GM12864 (cell line): ENCODE measurements around the gene SLIT1.

Experiments
- DNase-seq: peaks from one replicate; pipeline ENCODE4 v3.0.0-alpha.2; 2011; ENCODE audit warnings: low read depth
- H3K4me3 ChIP-seq: 2 replicates; pipeline ENCODE4 v1.5.1; 2011; ENCODE audit warnings: mild to moderate bottlenecking, low read depth, low read length, control low read depth
- TF ChIP-seq, protein P1 (sequence below): IDR thresholded peaks from 2 replicates; pipeline ENCODE4 v1.5.1; 2011; ENCODE audit warnings: low read depth, mild to moderate bottlenecking, moderate library complexity, low read length, control low read depth, inconsistent platforms; ENCODE audit errors: missing control alignments

SLIT1 gene

DNA sequence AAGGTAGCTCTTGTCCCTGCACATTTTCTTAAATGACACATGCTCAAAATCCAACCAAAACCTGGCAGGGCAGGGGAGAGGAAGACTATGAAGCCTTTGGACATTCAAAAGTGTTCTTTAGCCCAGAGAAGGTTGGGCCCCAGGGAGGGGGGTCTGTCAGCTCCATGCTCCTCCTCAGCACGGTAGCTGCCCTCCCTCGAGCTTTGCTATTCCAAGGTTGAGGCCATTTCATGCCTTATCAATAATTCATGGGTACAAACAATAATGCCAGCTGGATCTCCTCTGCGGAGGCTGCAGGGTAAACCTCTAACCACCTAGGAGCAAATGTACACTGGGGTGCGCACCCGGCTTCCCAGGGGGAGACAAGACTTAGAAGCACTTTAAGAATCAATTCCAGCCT is 61.5 kb downstream of the SLIT1 start:
- TF ChIP-seq, protein P1, sequence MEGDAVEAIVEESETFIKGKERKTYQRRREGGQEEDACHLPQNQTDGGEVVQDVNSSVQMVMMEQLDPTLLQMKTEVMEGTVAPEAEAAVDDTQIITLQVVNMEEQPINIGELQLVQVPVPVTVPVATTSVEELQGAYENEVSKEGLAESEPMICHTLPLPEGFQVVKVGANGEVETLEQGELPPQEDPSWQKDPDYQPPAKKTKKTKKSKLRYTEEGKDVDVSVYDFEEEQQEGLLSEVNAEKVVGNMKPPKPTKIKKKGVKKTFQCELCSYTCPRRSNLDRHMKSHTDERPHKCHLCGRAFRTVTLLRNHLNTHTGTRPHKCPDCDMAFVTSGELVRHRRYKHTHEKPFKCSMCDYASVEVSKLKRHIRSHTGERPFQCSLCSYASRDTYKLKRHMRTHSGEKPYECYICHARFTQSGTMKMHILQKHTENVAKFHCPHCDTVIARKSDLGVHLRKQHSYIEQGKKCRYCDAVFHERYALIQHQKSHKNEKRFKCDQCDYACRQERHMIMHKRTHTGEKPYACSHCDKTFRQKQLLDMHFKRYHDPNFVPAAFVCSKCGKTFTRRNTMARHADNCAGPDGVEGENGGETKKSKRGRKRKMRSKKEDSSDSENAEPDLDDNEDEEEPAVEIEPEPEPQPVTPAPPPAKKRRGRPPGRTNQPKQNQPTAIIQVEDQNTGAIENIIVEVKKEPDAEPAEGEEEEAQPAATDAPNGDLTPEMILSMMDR, result no peak
- DNase-seq, result no peak
- H3K4me3 ChIP-seq, result no peak overlapping the region

DNA sequence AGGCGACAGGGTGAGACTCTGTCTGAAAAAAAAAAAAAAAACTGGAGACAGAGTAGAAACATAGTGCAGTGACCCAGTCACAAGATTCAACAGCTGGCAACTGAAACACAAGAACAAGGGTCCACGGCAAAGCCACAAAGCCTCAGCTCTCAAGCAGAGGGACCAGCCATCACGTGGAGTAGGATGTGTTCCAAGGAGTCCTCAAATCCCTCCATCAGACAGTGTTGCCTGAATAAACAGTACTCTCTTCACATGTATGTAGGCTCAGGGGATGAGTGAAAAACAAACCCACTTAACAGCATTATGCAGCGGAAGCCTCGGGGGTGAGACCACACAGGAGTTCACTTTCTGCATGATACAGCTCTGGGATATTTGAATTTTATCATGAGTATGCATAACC is 62.0 kb downstream of the SLIT1 start:
- TF ChIP-seq, protein P1, result no peak
- DNase-seq, result no peak
- no peak overlapping the region for H3K4me3 ChIP-seq

DNA sequence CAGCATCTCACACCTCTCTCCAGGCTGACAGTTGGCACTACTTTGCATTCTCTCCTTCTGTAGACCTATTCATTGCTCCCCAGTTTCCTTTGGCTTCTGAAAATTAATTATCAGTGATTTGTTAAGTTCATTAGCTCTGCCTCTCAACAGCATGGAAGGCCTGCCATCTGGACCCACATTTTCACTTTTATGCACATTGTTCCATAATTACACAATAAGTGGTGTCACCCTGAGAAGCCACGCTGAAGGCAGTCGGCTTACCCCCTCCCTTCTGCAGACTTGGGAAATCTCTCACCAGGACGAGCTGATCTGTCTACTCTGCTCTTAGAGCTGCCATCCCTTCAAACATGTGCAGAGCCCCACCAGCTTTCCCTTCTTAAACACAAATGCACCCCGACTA is 64.7 kb downstream of the SLIT1 start:
- TF ChIP-seq, protein P1, result no peak
- no peak for DNase-seq
- no peak overlapping the region for H3K4me3 ChIP-seq

DNA sequence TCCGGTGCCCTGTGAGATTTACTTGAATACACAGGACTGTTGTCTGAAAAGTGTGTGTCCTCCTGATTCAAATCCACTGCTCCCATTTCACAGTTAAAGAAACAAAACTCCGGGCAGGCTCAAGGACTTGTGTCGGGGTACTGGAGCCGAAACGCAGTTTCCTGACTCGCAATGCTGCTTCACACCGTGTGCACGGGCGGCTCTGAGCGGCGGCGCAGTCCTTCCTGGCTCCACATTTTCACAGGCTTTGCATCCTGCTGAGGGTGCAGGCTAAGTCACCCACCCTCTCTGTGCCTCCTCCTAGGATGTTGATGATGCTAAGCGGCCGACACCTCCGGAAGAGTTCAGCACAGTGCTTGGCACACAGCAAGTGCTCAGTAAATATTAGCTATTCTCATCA is 65.4 kb downstream of the SLIT1 start:
- DNase-seq, result no peak
- TF ChIP-seq, protein P1, result no peak
- H3K4me3 ChIP-seq, result no peak overlapping the region

DNA sequence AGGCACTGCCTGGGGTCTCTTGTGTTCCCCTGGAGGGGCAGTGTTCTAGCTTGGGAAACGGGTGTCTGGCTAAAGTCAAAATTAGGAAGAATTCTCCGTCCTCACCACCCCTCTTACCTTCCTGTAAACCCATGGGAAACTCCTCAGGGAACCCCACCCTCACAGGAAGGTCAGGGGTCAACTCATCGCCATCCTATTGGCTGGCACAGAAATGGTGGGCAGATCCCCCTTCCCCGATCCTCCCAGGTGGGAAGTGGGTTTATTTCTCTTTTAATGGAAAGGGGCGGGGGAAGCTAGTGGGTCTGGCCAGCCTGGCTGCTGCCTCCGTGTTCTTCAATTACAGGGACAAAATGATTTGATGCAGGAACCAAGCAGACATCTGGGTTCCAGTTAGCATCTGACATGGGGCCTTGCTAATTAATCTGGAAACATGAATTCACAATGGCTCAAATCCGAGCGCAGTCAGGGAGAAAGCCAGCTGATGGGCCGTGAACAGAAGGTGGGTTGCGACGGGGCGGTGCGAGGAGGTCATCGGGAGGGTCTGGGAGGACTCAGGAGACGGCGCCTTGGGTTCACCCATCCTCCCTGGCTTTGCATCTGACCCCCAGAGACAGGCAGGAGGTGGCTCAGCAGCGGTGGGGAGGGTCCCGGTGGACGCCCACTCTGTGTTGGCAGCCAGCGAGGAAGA is 66.6 kb downstream of the SLIT1 start:
- TF ChIP-seq, protein P1, result no peak
- no peak for DNase-seq
- no peak overlapping the region for H3K4me3 ChIP-seq

DNA sequence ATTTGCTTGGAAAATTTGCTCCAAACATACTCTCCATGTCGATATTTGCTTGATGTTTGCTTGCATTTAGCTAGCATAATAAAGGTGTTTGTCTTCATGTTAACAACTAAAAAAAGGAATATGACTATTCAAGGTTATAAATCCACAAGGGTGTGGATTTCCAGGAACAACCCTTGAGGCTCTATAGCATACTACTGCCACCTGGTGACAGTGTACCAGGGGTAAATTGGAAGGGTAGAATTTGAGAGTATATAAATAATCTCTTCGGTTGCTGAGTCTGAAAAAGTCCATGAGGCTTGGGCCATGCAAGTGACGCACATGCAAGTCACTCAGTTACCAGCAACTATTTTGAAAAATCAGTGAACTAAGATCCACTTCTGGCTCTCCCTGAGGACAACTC is 68.4 kb downstream of the SLIT1 start:
- no peak overlapping the region for H3K4me3 ChIP-seq
- TF ChIP-seq, protein P1, result no peak
- DNase-seq, result no peak
